DMS114 treated with DMSO at 0.1 percent for 48 hours (cell line): ENCODE data around the gene ATG5.
"Not testable (repeated sequence)": the region's sequence is repeated elsewhere in the genome, so short reads cannot be mapped to it uniquely, and the experiment has no call there.

Source experiments
- DNase-seq: peaks from one replicate; lab custom pipeline; 2025; ENCODE audit not compliant: unreplicated experiment; lab: John Stamatoyannopoulos, UW

ATG5 gene

DNA sequence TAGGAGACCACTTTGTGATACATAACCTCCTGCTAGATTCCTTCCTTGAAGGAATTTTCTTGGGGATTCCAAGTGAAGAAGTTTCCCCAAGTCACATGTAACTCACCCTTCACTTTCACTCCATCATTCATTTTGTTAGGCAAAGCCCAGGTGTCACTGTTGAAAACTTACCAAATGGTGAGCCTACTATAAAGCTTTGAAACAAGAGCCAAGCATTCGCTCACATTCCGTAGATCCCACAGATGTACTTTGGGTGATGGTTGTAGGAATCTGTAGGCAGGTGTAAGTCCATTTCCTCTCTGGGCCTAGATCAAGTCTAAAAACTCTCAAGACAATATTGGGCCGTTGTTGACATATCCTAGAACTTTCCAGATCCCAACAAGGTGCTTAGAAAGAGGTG lies 165.4 kb downstream of the ATG5 start:
- DNase-seq = no peak

DNA sequence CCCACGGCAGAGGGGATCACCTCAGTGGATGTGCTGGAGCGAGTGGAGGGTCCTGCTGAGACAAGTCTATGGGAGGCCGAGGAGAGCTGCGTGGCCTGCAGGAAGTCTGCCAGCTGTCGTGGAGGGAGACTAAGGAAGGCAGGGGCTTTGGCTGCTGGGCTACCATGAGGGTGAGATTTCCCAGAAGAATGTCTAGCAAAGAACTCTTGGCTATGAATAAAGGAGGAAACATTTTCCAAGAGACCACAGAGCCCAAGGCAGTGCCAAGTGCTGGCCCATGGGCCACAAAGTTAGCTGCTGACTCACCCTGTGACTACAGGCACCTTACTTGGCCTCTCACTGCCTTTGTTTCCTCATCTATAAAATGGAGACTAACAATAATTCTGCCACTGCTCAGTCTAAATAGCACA lies 166.0 kb downstream of the ATG5 start:
- no peak for DNase-seq

- no peak for DNase-seq
These were observed 166.7 kb downstream of the ATG5 start for GRCh38 chr6:106158816-106159215.

GRCh38 chr6:106156863-106157262 lies 168.7 kb downstream of the ATG5 start:
- DNase-seq = no peak

DNA sequence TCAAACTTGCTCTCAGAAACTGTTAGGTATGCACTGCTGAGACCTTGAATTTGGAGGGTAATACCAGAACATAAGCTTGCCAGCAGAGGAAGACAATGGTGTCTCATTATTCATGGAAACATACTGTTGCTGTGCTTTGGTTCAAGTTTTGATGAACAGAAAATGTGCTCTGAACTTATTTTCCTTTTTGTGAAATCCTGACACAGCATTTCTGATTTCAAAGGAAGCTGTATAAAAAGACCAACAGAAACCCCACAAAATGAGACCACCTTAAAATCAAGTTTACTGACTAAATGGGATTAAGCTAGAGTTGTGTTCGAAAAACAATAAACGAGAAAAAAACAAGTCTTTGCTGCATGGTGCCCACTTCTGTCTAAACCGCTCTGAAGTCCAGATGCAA lies 169.1 kb downstream of the ATG5 start:
- DNase-seq = no peak

DNA sequence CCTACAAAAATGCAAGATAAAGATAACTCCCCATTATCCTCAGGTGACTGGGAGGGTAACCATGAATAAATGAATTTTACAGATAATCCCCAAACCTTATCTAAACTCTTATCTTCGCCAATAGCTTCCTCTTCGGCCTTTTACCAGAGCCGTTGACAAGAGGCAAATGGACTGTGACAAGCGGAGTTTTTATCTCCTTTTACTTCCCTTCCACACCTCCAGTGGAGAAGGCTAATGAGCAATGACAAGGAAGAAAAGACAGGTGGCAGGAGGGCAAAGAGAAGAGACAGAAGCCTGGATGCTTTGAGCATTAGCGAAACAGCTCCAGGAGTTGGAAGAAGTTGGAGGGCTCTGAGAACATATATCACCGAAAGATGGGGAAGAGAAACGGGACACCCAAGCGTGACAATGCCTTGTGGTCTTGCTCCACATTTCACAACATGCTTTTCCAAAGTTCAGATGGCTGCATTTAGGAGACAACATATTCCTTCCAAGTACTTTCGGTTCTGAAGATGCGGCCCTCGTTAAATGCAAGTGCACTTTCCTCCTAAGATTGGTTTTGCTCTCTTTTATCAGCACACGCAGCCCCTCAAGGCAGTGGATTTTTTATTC lies 170.2 kb downstream of the ATG5 start:
- DNase-seq = no peak

DNA sequence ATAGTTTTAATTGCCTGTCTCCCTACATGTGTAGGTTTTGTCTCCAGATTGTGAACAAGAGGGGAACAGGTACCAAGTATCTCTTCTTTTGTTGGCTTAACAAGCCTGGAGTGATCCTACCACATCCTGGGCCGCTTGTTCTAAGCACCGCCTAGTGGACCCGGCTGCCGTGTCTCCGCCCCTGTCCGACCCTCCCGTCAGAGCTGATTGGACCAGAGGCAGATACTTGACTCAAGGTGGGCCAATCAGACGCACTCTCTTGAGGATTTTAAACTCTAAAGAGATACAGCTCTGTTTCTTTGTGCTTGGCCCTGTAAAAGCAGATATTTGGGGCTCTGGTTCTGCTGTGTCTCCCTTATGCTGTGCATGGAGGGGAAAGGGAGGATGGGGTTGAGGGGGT lies 171.2 kb downstream of the ATG5 start:
- DNase-seq = no peak

DNA sequence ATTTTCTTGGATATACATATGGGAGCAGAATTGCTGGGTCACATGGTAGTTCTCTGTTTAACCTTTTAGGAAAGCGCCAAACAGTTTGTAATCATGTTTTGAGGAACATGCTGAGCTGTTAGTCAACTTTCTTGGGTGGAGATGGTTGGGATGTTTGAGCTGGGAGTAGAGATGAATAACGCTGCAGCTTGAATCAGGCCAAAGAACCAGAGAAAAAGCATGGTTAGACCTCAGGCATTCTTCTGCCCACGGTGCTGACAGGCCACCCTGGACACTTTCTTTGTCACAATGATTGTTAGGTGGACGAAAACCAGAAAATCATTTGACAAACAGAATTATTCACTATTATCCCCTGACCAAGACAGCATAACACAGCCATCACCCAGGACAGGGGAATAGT lies 172.6 kb downstream of the ATG5 start:
- no peak for DNase-seq

- not testable (repeated sequence) for DNase-seq
These were observed 173.1 kb downstream of the ATG5 start for GRCh38 chr6:106152476-106152875.

GRCh38 chr6:106149472-106150069 lies 176.0 kb downstream of the ATG5 start:
- DNase-seq = no peak

DNA sequence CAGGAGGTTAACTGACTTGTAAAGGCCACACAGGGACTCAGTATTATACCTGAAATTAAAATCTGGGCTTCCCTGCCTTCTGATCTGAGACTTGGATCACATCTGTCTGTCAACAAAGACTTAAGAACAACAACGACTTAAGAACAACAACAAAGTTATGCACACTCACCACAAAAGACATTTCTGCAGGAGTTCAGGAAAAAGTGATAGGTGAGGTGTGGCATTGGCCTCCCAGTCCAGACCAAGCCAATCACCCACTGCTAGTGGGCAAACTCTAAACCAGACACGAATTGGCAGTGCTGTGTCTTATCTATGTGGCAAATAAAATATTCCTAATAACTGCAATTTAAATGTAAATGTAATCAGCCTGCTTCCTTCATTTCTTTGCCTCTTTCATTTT lies 178.1 kb downstream of the ATG5 start:
- no peak for DNase-seq

DNA sequence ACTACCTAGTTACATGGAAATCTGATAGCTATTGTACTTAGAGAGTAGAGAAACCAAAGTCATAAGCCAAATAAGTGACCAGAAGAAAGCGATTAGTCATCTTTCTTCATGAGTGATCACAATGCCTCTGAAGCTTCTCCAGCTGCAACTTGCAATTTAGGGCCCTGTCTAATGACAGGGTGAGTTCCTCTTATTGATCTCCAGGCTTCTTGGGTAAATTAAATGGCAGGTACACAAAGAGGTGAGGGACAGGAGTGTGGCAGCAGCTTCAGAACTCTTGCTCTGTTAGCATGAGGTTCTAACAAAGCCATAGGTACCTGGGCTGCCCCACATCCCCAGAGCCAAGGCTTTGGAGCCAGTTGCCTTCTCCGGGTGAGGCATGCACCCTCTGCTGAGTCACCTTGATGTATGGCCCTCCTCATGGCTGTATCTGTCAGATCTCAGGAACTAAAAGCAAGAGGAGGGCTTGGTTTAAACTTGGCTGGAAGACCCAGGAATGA lies 178.7 kb downstream of the ATG5 start:
- DNase-seq = no peak

DNA sequence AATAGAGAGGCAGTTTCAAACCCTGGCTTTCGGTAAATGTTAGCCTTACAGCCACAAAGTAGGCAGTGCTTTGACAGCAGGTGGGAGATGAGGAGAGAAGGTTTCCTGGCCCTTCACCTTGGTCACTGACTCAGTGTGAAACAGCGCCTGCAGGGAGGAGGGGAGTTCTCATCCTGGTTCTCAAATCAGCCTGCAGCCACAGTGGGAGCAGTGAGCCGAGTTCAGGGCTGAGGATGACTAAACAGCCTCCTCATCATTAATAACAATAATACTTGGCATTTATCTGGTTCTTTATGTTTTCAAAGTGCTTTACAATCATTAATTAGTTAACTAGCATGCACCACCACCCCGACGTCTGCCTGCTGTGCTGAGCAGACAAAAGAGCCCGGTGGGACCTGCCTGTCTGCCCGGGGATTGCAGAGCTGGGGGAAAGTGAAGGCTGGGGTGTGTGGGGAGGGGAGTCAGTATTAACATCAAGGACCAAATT lies 179.8 kb downstream of the ATG5 start:
- no peak for DNase-seq

GRCh38 chr6:106145144-106145543 lies 180.4 kb downstream of the ATG5 start:
- DNase-seq = no peak

GRCh38 chr6:106143665-106144064 lies 181.9 kb downstream of the ATG5 start:
- DNase-seq = no peak

- no peak for DNase-seq
These were observed 182.6 kb downstream of the ATG5 start for GRCh38 chr6:106142876-106143431.

DNA sequence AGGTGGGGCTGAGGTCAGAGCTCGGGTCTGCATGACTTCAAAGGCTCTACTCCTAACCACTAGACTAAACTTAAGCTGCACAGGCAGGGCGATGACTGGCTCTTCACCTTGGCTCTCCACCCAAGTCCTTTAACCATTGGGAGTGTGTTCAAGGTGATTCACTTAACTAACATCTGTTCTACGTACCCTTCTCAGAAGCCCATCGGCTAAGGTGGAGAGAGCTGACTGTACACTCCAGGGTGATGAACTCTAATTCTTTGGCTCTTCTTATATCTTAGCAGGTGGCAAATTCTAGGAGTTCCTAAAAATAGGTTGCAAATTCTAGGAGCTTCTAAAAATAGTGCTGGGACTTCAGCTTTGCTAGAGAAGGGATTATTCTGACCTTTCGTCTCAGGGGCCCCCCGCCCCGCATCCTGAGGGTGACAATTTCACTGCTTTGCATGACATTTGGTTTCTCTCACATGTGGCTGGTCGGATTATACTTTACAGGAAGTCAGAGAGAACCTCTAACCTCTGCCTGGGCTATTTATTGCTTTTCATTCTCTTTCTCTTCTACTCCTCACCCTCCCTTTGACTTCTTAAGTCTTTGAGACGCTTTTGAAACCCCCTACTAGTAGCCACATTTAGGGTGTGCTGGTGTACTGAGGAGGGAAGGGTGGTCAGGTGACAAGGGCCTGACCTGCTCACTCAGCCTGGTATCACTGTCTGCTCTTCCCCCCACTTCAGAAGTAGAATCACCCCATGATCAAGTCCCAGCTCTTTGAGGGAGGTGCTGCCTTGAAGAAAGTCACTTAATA lies 183.9 kb downstream of the ATG5 start:
- DNase-seq = no peak

GRCh38 chr6:106138151-106138550 lies 187.4 kb downstream of the ATG5 start:
- no peak for DNase-seq

DNA sequence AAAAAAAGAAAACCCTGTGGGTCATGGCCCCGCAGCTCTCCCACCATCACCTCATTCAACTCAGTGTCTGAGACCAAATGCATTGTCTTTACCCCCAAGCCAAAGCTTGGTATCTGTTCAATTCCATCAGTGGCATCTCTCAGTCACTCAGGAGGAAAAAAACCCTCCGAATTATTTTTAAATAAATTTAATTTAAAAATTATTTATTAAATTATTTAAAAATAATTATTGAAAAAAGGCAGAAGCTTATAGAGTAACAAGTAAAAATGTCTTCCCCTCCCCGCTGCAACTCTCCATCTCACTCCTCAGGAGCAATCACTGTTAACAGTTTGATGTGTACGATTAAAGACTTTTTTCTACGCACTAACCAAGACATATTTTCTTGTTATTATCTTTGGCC lies 188.7 kb downstream of the ATG5 start:
- no peak for DNase-seq

DNA sequence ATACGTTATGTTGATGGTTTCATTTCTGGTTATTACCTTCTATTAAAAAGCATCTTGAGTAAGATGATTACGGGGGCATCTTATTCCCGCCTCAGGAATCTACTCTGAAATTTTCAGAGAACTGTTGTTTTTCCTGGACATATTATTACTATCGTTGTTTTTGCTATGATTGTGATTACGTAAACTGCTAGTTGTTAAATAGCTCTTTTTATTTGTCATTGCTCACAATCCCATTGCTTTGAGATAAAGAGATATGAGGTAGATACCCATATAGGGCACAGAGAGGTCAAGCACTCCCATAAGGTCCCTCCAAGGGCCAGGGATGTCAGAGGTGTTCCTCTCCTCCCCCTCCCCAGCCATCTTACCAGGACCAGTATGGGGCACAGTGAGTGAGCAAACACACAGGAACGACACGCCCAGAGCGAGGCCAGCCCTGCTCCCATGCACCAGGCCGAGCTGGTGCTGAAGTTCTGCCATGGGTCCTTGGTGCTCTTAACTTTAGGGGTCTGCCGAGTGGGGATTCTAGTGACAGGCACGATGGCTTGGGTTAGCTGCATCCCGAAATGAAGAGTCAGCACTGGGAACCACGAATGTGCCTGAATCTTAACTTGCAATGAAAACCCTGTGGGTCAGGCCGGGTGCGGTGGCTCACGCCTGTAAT lies 189.5 kb downstream of the ATG5 start:
- no peak for DNase-seq
